PC-3 (cell line): Measurements from ENCODE around the gene SLC39A1.

Experiments
- EZH2 ChIP-seq: fragments of 300-600 bp; sonication (generic); IDR thresholded peaks from one replicate; pipeline ENCODE4 v1.6.1; 2017; ENCODE audit warnings: antibody characterized with exemption, mild to moderate bottlenecking, low read length; ENCODE audit not compliant: unreplicated experiment
- EZH2phosphoT487 ChIP-seq: fragments of 300-600 bp; sonication (generic); IDR thresholded peaks from 2 replicates; pipeline ENCODE4 v1.6.1; 2018; ENCODE audit warnings: mild to moderate bottlenecking, antibody characterized with exemption, low read length, borderline replicate concordance
- TF ChIP-seq, protein P1 (sequence below): fragments of 300-600 bp; sonication (generic); conservative IDR thresholded peaks from 2 replicates; pipeline ENCODE4 v1.5.1; 2017; ENCODE audit warnings: antibody characterized with exemption, low read depth, mild to moderate bottlenecking, low read length

DNA sequence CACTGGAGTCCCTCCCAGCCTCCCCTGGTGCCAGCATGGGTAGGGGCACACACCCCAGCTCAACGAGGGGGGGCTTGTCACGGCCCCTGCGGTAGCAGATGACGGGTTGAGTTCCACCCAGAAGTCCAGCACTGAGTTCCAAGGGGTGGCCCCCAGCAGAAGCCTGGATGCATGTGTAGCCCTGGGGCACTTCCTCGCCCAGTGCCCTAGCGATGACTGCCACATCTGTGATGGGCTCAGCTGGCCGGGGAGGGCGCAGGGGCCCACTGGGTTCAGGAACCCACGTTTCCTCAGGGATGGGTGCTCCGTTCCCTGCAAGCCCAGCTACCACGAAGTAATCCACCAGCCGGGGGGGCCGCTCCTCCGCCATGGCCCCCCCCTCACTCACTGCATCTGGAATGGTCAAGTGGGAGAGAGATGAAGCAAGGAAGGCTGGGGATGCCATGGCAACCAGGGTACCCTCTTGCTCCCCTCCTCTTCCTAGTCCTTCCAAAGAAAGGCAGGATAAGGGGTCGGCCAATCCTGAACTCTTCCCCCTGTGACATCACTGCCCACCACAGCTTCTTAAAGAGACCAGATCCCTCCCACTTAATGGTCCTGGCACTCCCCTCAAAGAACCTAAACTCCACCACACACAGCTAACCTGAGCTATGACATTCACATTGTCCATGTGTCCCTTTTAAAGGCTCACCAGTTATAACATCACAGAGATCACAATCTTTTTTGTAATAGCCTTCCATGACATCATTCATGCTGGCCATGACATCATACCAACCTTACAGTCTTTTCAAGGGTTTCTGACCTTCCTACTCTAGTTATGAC lies 19.1 kb downstream of the SLC39A1 start:
- TF ChIP-seq, protein P1, sequence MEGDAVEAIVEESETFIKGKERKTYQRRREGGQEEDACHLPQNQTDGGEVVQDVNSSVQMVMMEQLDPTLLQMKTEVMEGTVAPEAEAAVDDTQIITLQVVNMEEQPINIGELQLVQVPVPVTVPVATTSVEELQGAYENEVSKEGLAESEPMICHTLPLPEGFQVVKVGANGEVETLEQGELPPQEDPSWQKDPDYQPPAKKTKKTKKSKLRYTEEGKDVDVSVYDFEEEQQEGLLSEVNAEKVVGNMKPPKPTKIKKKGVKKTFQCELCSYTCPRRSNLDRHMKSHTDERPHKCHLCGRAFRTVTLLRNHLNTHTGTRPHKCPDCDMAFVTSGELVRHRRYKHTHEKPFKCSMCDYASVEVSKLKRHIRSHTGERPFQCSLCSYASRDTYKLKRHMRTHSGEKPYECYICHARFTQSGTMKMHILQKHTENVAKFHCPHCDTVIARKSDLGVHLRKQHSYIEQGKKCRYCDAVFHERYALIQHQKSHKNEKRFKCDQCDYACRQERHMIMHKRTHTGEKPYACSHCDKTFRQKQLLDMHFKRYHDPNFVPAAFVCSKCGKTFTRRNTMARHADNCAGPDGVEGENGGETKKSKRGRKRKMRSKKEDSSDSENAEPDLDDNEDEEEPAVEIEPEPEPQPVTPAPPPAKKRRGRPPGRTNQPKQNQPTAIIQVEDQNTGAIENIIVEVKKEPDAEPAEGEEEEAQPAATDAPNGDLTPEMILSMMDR, result no peak
- TF ChIP-seq EZH2 (no peak), EZH2phosphoT487 (no peak)
